Erythroblast (primary cell): ENCODE data around the gene DGKQ.

ENCODE experiments used
- GATA1 ChIP-seq: IDR thresholded peaks from 2 replicates; pipeline ENCODE4 v1.6.1; 2011; ENCODE audit warnings: low read depth, mild to moderate bottlenecking, control low read depth, low read length, moderate library complexity
- POLR2A ChIP-seq: IDR thresholded peaks from 2 replicates; pipeline ENCODE4 v1.6.1; 2011; ENCODE audit warnings: mild to moderate bottlenecking, low read length

- TF ChIP-seq POLR2A: no peak
- TF ChIP-seq GATA1: no peak
Observed at GRCh38 chr4:961351-962230, 11.8 kb downstream of the DGKQ start.
